SK-N-SH (cell line): ENCODE measurements around the gene FOXP2.

ENCODE experiments used
- CTCF ChIP-seq: fragments of 200-600 bp; sonication (generic); IDR thresholded peaks from 2 replicates; pipeline ENCODE4 v1.6.1; 2017; ENCODE audit warnings: antibody characterized with exemption, mild to moderate bottlenecking, moderate library complexity
- NRF1 ChIP-seq: IDR thresholded peaks from 2 replicates; pipeline ENCODE4 v1.6.1; 2012; ENCODE audit warnings: low read depth, mild to moderate bottlenecking, low read length
- REST ChIP-seq: IDR thresholded peaks from 2 replicates; pipeline ENCODE4 v1.6.1; 2012; ENCODE audit warnings: mild to moderate bottlenecking, low read depth, low read length, moderate library complexity
- RXRA ChIP-seq: IDR thresholded peaks from 2 replicates; pipeline ENCODE4 v1.4.0; 2012; ENCODE audit warnings: low read depth, mild to moderate bottlenecking, borderline replicate concordance

GRCh38 chr7:114708646-114709045, 294.0 kb downstream of the FOXP2 start:
- TF ChIP-seq RXRA (no peak), REST (no peak), CTCF (no peak), NRF1 (no peak)
